Activated naive CD4-positive, alpha-beta T cell treated with anti-CD3 and anti-CD28 coated beads for 36 hours (primary cell): Measurements from ENCODE around the gene MRTFA. TPM values are rescaled to one million over a fixed set of nuclear protein-coding genes. Genes with fewer than 3 reads are reported as not detected.
"Not testable (repeated sequence)": the region's sequence is repeated elsewhere in the genome, so short reads cannot be mapped to it uniquely, and the experiment has no call there.

Experiments
- CTCF ChIA-PET: fragments of 350-600 bp; sonication (Branson Sonifier 250); formaldehyde crosslinking; loops from one replicate; lab custom pipeline; 2021; ENCODE audit warnings: antibody characterized with exemption; lab: Charles Lee
- DNase-seq: peaks from one replicate; pipeline ENCODE4 v3.0.0-alpha.2; 2020
- H3K27ac Mint-ChIP-seq: one replicate; pipeline ENCODE4 v1.8.0; 2021; ENCODE audit warnings: mild to moderate bottlenecking, mixed read lengths
- H3K27me3 Mint-ChIP-seq: one replicate; pipeline ENCODE4 v1.8.0; 2021; ENCODE audit warnings: low read depth, mixed read lengths
- H3K36me3 Mint-ChIP-seq: one replicate; pipeline ENCODE4 v1.8.0; 2021; ENCODE audit warnings: low read depth, mixed read lengths
- H3K4me1 Mint-ChIP-seq: one replicate; pipeline ENCODE4 v1.8.0; 2021; ENCODE audit warnings: low read depth, mixed read lengths
- H3K4me3 Mint-ChIP-seq: one replicate; pipeline ENCODE4 v1.8.0; 2021; ENCODE audit warnings: mild to moderate bottlenecking, moderate library complexity, mixed read lengths
- H3K9me3 Mint-ChIP-seq: one replicate; pipeline ENCODE4 v1.8.0; 2021; ENCODE audit warnings: mixed read lengths
- intact Hi-C: fragments of 100-400 bp; cut with micrococcal nuclease; formaldehyde crosslinking; loops from one replicate; pipeline ENCODE4 v1.15.1; 2023
- total RNA-seq, 2 experiments: library from RNA; stranded (reverse); gene quantifications; one replicate each; pipeline ENCODE4 v1.2.3, GENCODE V29; 2021

Gene MRTFA
- total RNA-seq, result 10 to 100 TPM; 47.2 to 48.9 TPM

GRCh38 chr22:40636380-40637182 is at the start of gene MRTFA:
Gene MRTFA, minus strand, starts transcription at chr22:40636719.
- intact Hi-C loops, result loop anchor here (1.0 to 5.0 kb wide), 7 partner anchors 53 to 454 kb away; partner anchors contain the start of genes SGSM3, SLC25A17, ST13 and XPNPEP3
- Mint-ChIP-seq H3K9me3 (no peaks in the 10 kb centered on the region), H3K36me3 (peaks cover 1% of the 10 kb centered on the region), H3K27me3 (no peaks in the 10 kb centered on the region), H3K4me1 (peaks cover 39% of the 10 kb centered on the region), H3K4me3 (peak within 1 kb of the TSS; percentile 87), H3K27ac (peak within 1 kb of the TSS; percentile 92)
- CTCF ChIA-PET, result interaction anchor here (0.6 to 1.7 kb wide), 8 partner anchors 9 to 882 kb away, joined by 3 to 12 read pairs (median 3); no protein-coding TSS in a partner anchor
- peak; percentile 100 for DNase-seq

DNA sequence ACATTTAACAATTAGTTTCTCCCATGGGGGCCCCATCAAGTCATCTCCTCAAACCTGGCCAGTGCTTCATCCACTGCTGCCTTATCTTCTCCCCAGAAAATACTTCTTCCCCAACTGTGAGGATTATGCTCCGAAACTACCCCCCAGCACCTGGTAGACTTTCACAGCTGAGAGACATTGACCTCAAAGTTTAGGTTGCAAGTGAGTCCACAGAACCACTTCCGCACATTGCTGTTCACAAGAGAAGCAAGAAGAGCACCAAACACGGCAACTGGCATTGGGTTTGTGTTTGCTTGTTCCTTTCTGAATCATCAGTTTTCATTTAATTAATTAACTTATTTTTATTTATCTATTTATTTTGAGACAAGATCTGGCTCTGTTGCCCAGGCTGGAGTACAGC is 48.9 kb upstream of the MRTFA start:
- DNase-seq, result peak; percentile 32
- intact Hi-C loops, result no loop called here
- no peaks in the 10 kb centered on the region for H3K36me3 Mint-ChIP-seq

DNA sequence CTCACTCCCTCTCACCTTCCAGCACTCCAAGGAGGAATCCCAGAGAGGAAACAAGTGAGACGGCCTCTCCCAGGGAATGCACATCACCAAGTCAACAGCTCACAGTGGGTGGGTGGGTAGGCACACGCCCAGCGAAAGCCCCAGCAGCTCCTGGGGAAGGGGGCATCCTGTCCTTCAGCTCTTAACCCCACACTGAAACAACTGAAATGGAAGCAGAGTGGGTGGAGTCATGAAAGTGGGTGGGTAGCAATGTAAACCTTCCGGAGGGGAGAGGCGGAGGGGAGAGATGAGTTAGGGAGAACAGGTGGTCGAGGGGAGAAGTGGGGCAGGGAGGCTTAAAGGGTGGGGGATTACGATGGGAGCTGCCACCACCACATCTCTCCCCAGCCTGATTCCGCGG is 48.2 kb upstream of the MRTFA start:
- intact Hi-C loops, result loop anchor here (5.0 kb wide), 1 partner anchor 338 kb away; no protein-coding TSS in a partner anchor
- H3K4me1 Mint-ChIP-seq, result peaks cover 32% of the 10 kb centered on the region
- peak overlapping the region; percentile 46 for H3K27ac Mint-ChIP-seq
- H3K36me3 Mint-ChIP-seq, result no peaks in the 10 kb centered on the region
- peaks cover 6% of the 10 kb centered on the region for H3K27me3 Mint-ChIP-seq
- peak; percentile 17 for DNase-seq
- CTCF ChIA-PET, result interaction anchor here (0.7 to 4.8 kb wide), 7 partner anchors 15 to 243 kb away, joined by 3 to 60 read pairs (median 3); no protein-coding TSS in a partner anchor
- H3K9me3 Mint-ChIP-seq, result no peaks in the 10 kb centered on the region
- peak overlapping the region; percentile 60 for H3K4me3 Mint-ChIP-seq

More for the DNA sequence above, 48.9 kb upstream of the MRTFA start:
- Mint-ChIP-seq H3K27ac (peak overlapping the region; percentile 46), H3K4me3 (peak overlapping the region; percentile 60), H3K9me3 (no peaks in the 10 kb centered on the region), H3K4me1 (peaks cover 32% of the 10 kb centered on the region), H3K27me3 (no peaks in the 10 kb centered on the region)
- CTCF ChIA-PET, result interaction anchor here (0.7 to 4.8 kb wide), 5 partner anchors 15 to 198 kb away, joined by 3 to 60 read pairs (median 3); no protein-coding TSS in a partner anchor

DNA sequence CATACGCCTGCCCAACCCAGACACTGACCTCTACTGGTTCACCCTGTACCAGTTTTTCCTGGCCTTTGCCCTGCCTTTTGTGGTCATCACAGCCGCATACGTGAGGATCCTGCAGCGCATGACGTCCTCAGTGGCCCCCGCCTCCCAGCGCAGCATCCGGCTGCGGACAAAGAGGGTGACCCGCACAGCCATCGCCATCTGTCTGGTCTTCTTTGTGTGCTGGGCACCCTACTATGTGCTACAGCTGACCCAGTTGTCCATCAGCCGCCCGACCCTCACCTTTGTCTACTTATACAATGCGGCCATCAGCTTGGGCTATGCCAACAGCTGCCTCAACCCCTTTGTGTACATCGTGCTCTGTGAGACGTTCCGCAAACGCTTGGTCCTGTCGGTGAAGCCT is 44.9 kb upstream of the MRTFA start:
- Mint-ChIP-seq H3K4me3 (no peak overlapping the region), H3K27ac (peak overlapping the region; percentile 6), H3K4me1 (peaks cover 34% of the 10 kb centered on the region), H3K36me3 (no peaks in the 10 kb centered on the region), H3K9me3 (no peaks in the 10 kb centered on the region), H3K27me3 (peaks cover 16% of the 10 kb centered on the region)
- DNase-seq, result no peak
- CTCF ChIA-PET, result interaction anchor here (1.7 kb wide), 1 partner anchor 35 kb away, joined by 5 read pairs; no protein-coding TSS in a partner anchor
- intact Hi-C loops, result loop anchor here (5.0 kb wide), 1 partner anchor 341 kb away; no protein-coding TSS in a partner anchor

GRCh38 chr22:40680819-40681183 is 44.3 kb upstream of the MRTFA start:
- peaks cover 16% of the 10 kb centered on the region for H3K27me3 Mint-ChIP-seq
- intact Hi-C loops, result loop anchor here (5.0 kb wide), 1 partner anchor 342 kb away; no protein-coding TSS in a partner anchor

DNA sequence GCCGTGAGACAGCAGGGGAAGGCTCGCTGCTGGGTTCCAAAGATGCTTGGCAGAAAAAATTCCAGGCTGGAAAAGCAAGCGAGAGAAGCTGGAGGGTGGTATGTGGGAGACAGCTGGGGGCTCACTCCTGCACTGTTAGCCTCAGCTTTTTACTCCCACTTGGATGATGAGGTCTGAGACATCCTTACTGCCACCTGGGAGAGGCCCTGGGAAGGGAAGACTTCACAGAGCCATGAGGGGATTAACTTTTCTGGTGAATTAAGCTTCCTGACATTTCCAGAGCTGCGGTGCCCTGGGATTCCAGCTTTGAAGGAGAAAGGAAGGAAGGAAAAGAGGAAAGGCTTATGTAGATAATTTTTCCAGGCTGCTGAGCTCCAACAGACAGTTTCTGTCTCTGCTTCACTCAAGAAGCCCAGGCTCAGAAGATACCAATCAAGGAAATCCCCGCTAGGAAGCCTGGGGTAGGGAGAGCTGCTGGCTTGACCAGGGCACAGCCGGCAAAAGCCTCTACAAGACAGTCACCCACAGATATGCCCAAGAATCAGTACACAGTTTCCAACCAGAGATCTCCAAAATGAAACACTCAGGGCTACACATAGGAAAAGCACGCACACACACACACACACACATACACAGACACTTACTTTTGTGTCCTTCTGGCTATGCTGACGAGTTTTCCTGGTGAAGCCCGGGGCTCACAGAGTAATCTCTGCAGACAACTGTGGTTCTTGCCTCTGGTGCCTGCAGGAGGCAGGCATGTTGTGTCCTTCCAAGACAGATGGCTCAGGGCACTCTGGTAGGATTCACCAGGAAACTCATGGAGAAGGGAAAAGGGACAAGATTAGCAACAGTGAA is 43.7 kb upstream of the MRTFA start:
- Mint-ChIP-seq H3K27ac (no peak overlapping the region), H3K27me3 (peaks cover 16% of the 10 kb centered on the region), H3K4me3 (no peak overlapping the region), H3K36me3 (no peaks in the 10 kb centered on the region), H3K9me3 (no peaks in the 10 kb centered on the region), H3K4me1 (peaks cover 34% of the 10 kb centered on the region)
- CTCF ChIA-PET, result interaction anchor here (0.5 kb wide), 2 partner anchors 241 to 456 kb away, joined by 3 read pairs; no protein-coding TSS in a partner anchor
- intact Hi-C loops, result loop anchor here (5.0 kb wide), 1 partner anchor 342 kb away; no protein-coding TSS in a partner anchor
- DNase-seq, result no peak

More at GRCh38 chr22:40680819-40681183, 44.3 kb upstream of the MRTFA start:
- no peaks in the 10 kb centered on the region for H3K9me3 Mint-ChIP-seq
- no peak overlapping the region for H3K4me3 Mint-ChIP-seq
- CTCF ChIA-PET, result no interaction called here
- peaks cover 37% of the 10 kb centered on the region for H3K4me1 Mint-ChIP-seq
- DNase-seq, result no peak
- no peaks in the 10 kb centered on the region for H3K36me3 Mint-ChIP-seq
- no peak overlapping the region for H3K27ac Mint-ChIP-seq

DNA sequence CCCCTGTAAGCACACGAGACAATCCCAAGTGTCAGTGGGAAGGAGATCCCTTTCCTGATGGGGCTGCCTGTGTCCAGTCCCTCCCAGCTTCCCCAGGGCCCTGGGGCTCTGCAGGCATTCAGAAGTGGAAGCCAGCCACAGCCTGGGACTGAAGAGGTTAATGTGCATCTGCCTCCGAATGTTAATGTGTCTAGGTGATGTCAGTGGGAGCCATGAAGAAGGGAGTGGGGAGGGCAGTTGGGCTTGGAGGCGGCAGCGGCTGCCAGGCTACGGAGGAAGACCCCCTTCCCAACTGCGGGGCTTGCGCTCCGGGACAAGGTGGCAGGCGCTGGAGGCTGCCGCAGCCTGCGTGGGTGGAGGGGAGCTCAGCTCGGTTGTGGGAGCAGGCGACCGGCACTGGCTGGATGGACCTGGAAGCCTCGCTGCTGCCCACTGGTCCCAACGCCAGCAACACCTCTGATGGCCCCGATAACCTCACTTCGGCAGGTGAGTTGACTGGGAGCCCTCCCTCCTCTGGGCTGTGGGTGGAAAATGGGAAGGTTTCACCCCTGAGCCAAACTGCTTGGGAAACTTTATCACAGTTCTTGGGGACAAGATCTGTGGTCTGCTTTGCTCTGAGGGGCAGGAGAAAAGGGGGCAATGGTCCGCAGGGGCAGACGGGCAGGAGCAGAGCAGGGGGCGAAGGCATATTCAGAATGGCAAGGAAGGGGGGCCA is 42.9 kb upstream of the MRTFA start, which contains the start of gene MCHR1:
MCHR1 (plus strand) TSS at position 236 of the 715 bp plus-strand sequence; CDS start at position 405, 169 bp downstream.
- DNase-seq, result no peak
- H3K36me3 Mint-ChIP-seq, result no peaks in the 10 kb centered on the region

DNA sequence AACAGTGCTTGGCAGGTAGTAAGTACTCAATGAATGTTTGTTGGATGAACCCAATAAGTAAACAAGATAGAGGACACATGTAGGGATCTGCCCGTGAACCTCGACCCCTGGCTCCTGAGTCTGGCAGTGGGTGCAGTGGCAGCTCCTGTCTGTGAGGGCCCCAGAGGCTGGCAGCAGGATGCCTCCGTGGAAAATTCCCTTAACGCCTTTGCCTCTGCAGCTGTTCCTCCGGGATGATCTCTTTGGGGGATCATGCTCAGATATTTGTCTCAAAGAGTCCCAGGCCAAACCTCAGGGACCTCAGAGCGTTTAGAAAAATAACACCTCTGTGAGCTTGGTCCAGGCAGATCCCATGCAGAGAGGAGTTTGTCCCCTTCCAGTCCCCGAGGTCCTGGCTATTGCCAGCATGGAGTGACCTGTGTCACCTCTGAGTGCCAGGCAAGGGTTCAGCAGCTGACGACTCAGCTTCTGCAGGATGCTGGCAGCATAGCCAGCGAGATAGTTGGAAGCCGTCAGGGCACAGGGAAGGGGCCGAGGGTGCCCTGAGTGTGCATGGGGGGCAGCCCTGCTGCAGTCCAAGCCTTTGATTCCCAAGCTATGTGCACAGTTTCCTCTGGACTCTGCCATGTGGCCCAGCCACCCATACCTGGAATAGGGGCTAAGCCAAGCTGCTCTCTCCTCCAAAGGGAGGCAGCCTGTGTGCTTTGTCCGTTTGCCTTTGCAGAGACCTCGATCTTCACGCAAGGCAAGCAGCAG is 42.2 kb upstream of the MRTFA start:
- Mint-ChIP-seq H3K27me3 (peaks cover 16% of the 10 kb centered on the region), H3K27ac (no peak overlapping the region), H3K36me3 (no peaks in the 10 kb centered on the region), H3K9me3 (no peaks in the 10 kb centered on the region), H3K4me1 (peaks cover 25% of the 10 kb centered on the region), H3K4me3 (no peak overlapping the region)
- intact Hi-C loops, result no loop called here
- CTCF ChIA-PET, result interaction anchor here (0.8 kb wide), 1 partner anchor 82 kb away, joined by 3 read pairs; no protein-coding TSS in a partner anchor
- no peak for DNase-seq

More for the DNA sequence above, 42.9 kb upstream of the MRTFA start, which contains the start of gene MCHR1:
- peaks cover 16% of the 10 kb centered on the region for H3K27me3 Mint-ChIP-seq
- no peak within 1 kb of the TSS for H3K27ac Mint-ChIP-seq
- CTCF ChIA-PET, result interaction anchor here (0.5 to 0.8 kb wide), 2 partner anchors 81 to 457 kb away, joined by 3 read pairs; no protein-coding TSS in a partner anchor
- peaks cover 28% of the 10 kb centered on the region for H3K4me1 Mint-ChIP-seq
- no peak within 1 kb of the TSS for H3K4me3 Mint-ChIP-seq
- intact Hi-C loops, result no loop called here
- H3K9me3 Mint-ChIP-seq, result no peaks in the 10 kb centered on the region

DNA sequence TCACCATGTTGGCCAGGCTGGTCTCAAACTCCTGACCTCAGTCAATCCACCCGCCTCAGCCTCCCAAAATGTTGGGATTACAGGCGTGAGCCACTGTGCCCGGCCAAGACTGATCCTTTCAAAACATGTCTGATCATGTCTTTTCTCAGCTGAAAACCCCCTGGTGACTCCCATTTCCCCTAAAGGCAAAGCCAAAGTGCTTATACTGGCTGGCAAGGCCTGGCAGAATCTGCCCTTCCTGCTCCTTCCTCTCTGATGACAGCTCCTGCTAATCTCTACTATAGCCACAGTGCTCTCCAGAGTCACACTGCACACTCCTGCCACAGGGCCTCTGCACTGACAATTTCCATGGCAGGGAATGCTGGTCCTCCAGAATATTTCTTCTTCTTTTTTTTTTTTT is 40.1 kb upstream of the MRTFA start:
- Mint-ChIP-seq H3K9me3 (no peaks in the 10 kb centered on the region), H3K4me1 (peaks cover 5% of the 10 kb centered on the region), H3K36me3 (no peaks in the 10 kb centered on the region), H3K27ac (peak overlapping the region; percentile 69), H3K27me3 (peaks cover 16% of the 10 kb centered on the region), H3K4me3 (no peak overlapping the region)
- intact Hi-C loops, result no loop called here
- CTCF ChIA-PET, result interaction anchor here (0.6 to 0.7 kb wide), 3 partner anchors 12 to 219 kb away, joined by 3 read pairs; no protein-coding TSS in a partner anchor
- peak; percentile 14 for DNase-seq

- H3K4me1 Mint-ChIP-seq, intact Hi-C loops, H3K4me3 Mint-ChIP-seq, DNase-seq, H3K9me3 Mint-ChIP-seq, H3K36me3 Mint-ChIP-seq: not testable (repeated sequence)
- CTCF ChIA-PET, result interaction anchor here (0.6 kb wide), 1 partner anchor 12 kb away, joined by 3 read pairs; no protein-coding TSS in a partner anchor
- Mint-ChIP-seq H3K27me3 (peaks cover 16% of the 10 kb centered on the region), H3K27ac (peak overlapping the region; percentile 71)
Measured at GRCh38 chr22:40676166-40676565, 39.6 kb upstream of the MRTFA start.
